Gastrocnemius medialis (tissue), 4 donors: ENCODE results near the gene FKBP1A. TPM values are rescaled to one million over a fixed set of nuclear protein-coding genes. Genes with fewer than 3 reads are reported as not detected.

Experiments used
- ATAC-seq, 2 donors: fragments of 150-250 bp; one replicate each; pipeline ENCODE4 v1.9.1; 2016
- DNase-seq, 2 donors: peaks; one replicate each; pipeline ENCODE4 v3.0.0-alpha.2; 2019
- H3K27ac ChIP-seq, 4 donors: fragments of 200-600 bp; sonication (generic); 1 replicate in 1 of 4; 2 replicates in 3 of 4; pipeline ENCODE4 v1.5.1; 2016 to 2018; ENCODE audit warnings: mild to moderate bottlenecking in 2 of 4, moderate library complexity in 1 of 4
- H3K27me3 ChIP-seq, 3 donors: fragments of 200-600 bp; sonication (generic) in 2 of 3; 1 replicate in 1 of 3; 2 replicates in 2 of 3; pipeline versions ENCODE4 v1.5.1 to v1.6.0; 2016 to 2019; ENCODE audit warnings: mild to moderate bottlenecking in 1 of 3, moderate library complexity in 1 of 3
- H3K36me3 ChIP-seq, 2 donors: fragments of 200-600 bp; sonication (generic) in 1 of 2; one replicate each; pipeline ENCODE4 v1.5.1; 2017 to 2018
- H3K4me1 ChIP-seq, 2 donors: fragments of 200-600 bp; sonication (generic) in 1 of 2; one replicate each; pipeline ENCODE4 v1.5.1; 2016 to 2017; ENCODE audit warnings: mild to moderate bottlenecking in 2 of 2
- H3K4me3 ChIP-seq, 4 donors: fragments of 200-600 bp; sonication (generic) in 3 of 4; 1 replicate in 1 of 4; 2 replicates in 3 of 4; pipeline ENCODE4 v1.5.1; 2016 to 2019; ENCODE audit warnings: mild to moderate bottlenecking in 2 of 4
- H3K9me3 ChIP-seq, 3 donors: fragments of 200-600 bp; sonication (generic) in 2 of 3; 1 replicate in 1 of 3; 2 replicates in 2 of 3; pipeline ENCODE4 v1.5.1; 2016 to 2019
- CTCF ChIP-seq, 5 experiments: fragments of 450-650 bp in 3 of 5; fragments of 200-600 bp in 2 of 5; sonication (generic) in 2 of 5; IDR thresholded peaks in 4 of 5; conservative IDR thresholded peaks in 1 of 5; 1 replicate in 4 of 5; 2 replicates in 1 of 5; pipeline ENCODE4 v1.5.1; 2016 to 2019; ENCODE audit warnings: antibody characterized with exemption in 5 of 5, mild to moderate bottlenecking in 3 of 5, moderate library complexity in 3 of 5
- POLR2A ChIP-seq, 2 donors: fragments of 450-650 bp; IDR thresholded peaks; one replicate each; pipeline ENCODE4 v1.6.1; 2017; ENCODE audit warnings: antibody characterized with exemption in 2 of 2, mild to moderate bottlenecking in 2 of 2, moderate library complexity in 2 of 2
- in situ Hi-C, 4 donors: fragments of 200-750 bp; cut with MboI; loops; one replicate each; pipeline versions ENCODE4 v1.15.0 to v1.8.0; 2017; ENCODE audit warnings: low sequenced_read_pairs in 4 of 4
- intact Hi-C: fragments of 100-400 bp; cut with DNase I; formaldehyde crosslinking; loops from one replicate; pipeline ENCODE4 v1.15.1; 2023; ENCODE audit warnings: low total_unique reads
- total RNA-seq, 4 donors: library from RNA; depleted of rRNA; stranded (reverse); fragments of >200 nt; gene quantifications; one replicate each; pipeline versions ENCODE4 v1.1.0 to v1.2.3, GENCODE V29; 2016

FKBP1A gene
- total RNA-seq, 4 donors from 2014 or later = 27.7 to 89.4 (median 52.5) TPM

DNA sequence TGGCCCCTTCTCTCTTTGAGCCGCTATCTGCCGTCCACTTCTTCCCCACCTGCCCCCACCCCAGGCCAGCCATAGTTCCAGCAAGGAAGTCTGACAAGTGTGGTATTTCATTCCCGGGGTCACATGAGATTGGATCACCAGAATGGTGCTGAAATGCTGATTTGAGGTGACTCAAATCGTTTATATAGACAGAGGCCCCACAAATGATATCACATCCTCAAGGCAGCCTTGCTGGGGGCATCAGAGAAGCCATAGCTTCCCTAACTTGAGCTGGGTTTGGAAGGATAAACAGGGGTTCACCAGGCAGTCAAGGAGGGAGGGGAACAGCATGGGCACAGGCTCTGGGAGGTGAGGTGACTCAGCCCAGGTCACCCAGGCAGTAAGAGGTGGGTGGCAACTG is 73.8 kb downstream of the FKBP1A start:
- in situ Hi-C loops = loop anchor here in 3 of 4 donors (5.0 to 10.0 kb wide), 2 partner anchors 116 to 118 kb away; no protein-coding TSS in a partner anchor
- ATAC-seq = no peak
- Histone ChIP-seq H3K9me3 (no peaks in the 10 kb centered on the region), H3K4me3 (no peak overlapping the region), H3K36me3 (no peaks in the 10 kb centered on the region), H3K27ac (no peak overlapping the region), H3K27me3 (no peaks in the 10 kb centered on the region), H3K4me1 (peaks cover under 1 to 18% of the 10 kb centered on the region in 2 donors)
- intact Hi-C loops = no loop called here
- TF ChIP-seq CTCF (IDR thresholded peaks at IDR 0.05 in 4 of 5, conservative IDR thresholded peaks at IDR 0.05 in 1 of 5) (no peak), POLR2A (IDR thresholded peaks at IDR 0.05) (no peak)
- no peak for DNase-seq

Other genes starting within 250 kb of the FKBP1A start
- under 1 TPM in 2 of 4 donors, not detected in 2; 0.42 to 0.82 TPM for gene TMEM74B, start 208.1 kb downstream of the FKBP1A start, total RNA-seq
- under 1 TPM in 1 of 4 donors, not detected in 3; 0.24 TPM for gene C20orf202, start 189.6 kb downstream of the FKBP1A start, total RNA-seq
- under 1 TPM in 1 of 4 donors, not detected in 3; 0.18 TPM for gene RAD21L1, start 167.0 kb downstream of the FKBP1A start, total RNA-seq
- gene SNPH, start 126.8 kb downstream of the FKBP1A start, total RNA-seq = 10 to 100 TPM in 3 of 4 donors, 1 to 10 TPM in 1; 3.1 to 27.4 (median 15.9) TPM
- 1 to 10 TPM; 1.3 to 2.9 (median 2.1) TPM for gene SDCBP2, start 63.9 kb downstream of the FKBP1A start, total RNA-seq
- 10 to 100 TPM; 68.0 to 91.4 (median 80.6) TPM for gene NSFL1C, start 73.8 kb upstream of the FKBP1A start, total RNA-seq
- gene SIRPB2, start 98.4 kb upstream of the FKBP1A start, total RNA-seq = 1 to 10 TPM in 2 of 4 donors, under 1 TPM in 2; 0.94 to 6.2 (median 1.5) TPM
- not detected for gene SIRPD, start 164.7 kb upstream of the FKBP1A start, total RNA-seq
- 1 to 10 TPM in 2 of 4 donors, under 1 TPM in 1, not detected in 1; 0.20 to 4.4 (median 1.8) TPM for gene SIRPB1, start 227.0 kb upstream of the FKBP1A start, total RNA-seq